HTERT RPE-1 (cell line): ENCODE data around the gene TRIM2.

Source experiments
- in situ Hi-C: fragments of 300-500 bp; cut with MboI; formaldehyde crosslinking; loops from 4 replicates; pipeline ENCODE4 v1.14.3; 2020; ENCODE audit warnings: low sequenced_read_pairs

TRIM2 gene

DNA sequence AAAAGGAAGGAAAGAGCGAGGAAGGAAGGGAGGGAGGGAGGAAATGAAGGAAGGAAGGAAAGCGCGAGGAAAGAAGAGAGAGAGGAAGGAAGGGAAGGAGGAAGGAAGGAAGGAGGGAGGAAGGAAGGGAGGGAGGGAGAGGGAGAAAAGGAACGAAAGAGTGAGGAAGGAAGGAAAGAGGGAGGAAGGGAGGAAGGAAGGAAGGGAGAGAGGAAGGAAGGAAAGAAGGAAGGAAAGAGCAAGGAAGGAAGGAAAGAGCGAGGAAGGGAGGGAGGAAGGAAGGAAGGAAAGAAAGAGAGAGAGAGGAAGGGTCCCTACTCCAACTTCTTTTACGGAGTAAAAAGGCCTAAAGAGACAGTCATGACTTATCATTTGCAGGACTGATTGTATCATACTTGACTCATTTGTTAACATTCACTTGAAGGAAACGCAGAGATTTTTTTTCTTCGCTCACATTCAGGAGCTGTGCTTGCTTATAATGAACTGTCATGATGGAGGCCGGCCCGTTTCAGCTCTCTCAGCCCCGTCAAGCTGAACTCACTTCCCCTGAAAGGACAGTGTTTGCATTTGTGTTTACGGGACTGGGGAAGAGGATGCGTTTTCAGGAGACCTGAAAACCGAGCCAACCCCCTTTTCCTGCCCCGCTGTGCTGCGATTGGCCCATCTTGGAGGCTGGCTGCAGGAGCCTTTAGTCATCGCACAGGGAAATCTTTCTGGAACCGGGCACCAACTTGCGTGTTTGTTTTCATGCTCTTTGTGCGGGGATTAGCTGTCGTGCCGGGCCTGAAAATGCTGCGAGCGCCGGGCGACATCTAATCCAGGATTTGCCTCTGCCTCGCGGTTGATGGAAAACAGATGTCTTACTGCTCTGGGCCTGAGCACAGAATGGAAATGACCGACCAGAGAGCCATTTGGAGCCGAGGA, 17.8 kb downstream of the TRIM2 start:
- in situ Hi-C loops = no loop called here

DNA sequence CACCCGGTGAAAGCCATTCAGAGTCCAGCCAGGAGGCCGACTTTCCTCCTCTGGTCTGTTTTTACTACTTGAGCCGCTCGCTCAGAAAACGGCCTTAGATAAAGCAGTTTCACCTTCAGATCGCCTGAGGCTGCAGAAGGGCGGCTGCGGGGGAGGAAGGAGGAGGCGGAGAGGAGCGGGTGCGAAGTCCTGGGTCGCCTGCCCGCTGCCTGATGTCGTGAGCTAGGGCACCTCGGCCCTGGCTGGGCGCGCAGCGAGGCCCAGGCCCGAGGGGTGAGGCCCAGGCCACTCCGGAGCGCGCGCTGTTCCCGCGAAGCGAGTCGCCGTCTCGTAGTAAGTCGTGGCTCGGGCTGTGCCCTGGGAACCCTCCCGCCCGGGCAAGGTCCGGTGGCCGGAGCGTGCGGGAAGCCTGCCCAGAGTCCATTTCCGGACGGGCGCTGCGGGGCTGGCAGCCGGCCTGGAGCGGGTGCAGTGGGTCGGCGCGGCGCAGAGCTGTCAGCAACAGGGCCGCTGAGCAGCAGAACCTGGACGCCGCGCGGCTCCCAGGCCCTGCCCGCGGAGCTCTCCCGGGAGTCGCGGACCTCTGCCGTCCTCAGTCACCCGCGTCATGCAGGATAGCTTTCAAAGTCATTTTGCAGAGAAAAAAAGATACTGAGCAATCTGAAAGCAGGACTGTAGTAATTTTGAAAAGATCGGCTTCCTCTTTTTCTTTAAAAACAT, 18.6 kb downstream of the TRIM2 start:
- in situ Hi-C loops = no loop called here

DNA sequence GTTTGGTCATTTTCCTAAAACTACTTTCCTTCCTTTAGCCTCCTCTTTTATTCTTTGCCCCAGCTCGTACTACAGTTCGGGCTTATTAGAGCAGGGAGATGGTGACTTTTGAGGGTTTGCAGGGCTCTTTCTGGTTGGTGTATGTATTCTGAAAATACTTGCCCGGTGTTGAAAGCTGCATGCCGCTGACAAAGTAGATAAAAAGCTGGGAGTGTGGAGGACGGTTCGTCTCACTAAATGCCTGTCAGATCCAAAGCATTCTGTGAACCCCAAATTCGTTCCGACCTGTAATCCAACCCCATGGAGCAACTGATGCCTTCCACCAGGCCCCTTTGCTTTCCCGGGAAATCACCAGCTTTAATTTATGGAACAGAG, 19.2 kb downstream of the TRIM2 start:
- in situ Hi-C loops = no loop called here

DNA sequence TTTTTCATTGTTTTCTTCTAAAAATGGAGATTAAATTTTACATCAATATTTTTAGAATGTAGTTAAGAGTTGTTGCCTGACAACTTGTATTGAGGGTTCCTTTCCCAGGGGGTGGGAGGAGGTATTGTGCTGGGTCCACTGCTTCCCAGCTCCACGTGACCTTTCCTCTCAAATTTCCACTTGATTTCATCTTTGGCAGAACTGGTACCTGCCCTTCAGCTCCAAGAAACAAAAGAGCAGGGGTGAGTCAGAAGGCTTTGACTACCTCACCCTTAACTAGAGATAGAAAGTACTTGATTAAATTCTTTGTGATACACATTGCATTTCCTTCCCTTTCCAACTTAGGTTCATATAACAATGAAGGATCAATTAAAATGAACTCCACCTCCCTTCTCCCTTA, 19.7 kb downstream of the TRIM2 start:
- in situ Hi-C loops = no loop called here

DNA sequence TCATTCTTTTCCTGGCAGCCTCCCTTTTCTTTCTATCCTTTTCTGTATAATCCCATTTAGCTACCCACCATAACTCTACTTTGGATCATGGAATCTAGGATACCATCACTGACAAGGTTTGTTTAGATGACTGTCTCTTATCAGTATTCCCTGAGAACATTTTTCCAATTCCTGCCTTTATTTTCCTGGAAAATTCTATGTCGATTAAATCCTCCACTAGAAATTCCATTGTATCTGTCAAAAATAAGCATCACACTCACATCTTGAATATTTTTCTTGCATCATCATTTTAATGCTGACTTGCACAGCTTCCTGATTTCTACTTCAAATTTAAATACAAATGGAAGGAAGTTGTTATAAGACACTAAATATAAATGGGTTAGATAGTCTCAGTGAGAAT, 20.2 kb downstream of the TRIM2 start:
- in situ Hi-C loops = no loop called here

DNA sequence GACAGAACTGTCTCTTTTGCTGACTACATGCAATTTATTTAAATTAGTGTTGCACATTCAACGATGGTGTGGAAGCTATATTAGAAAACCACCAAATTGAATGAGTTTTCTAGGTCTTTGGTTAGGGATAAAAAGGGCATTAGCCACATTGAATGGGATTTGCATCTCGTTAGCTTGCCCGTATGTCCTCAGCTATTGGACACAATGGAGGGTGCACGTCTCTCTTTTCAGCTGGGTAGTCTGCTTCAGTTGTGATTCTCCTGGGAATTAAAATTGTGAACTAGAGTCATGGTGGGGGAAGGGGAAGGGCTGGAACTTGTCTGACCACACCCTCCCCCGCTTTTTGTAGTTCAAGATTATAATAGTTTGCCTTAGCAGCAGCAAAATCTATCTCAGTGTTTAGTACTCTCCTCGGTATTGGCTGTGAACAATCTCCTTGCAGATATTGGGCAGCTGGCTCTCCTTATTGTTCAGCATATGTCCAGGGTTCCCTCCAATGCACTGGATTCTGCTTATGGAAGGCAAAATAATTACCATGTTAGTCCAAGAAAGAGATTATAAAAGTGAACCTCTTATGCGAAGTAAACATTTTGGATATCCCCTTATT, 23.3 kb downstream of the TRIM2 start:
- in situ Hi-C loops = no loop called here

DNA sequence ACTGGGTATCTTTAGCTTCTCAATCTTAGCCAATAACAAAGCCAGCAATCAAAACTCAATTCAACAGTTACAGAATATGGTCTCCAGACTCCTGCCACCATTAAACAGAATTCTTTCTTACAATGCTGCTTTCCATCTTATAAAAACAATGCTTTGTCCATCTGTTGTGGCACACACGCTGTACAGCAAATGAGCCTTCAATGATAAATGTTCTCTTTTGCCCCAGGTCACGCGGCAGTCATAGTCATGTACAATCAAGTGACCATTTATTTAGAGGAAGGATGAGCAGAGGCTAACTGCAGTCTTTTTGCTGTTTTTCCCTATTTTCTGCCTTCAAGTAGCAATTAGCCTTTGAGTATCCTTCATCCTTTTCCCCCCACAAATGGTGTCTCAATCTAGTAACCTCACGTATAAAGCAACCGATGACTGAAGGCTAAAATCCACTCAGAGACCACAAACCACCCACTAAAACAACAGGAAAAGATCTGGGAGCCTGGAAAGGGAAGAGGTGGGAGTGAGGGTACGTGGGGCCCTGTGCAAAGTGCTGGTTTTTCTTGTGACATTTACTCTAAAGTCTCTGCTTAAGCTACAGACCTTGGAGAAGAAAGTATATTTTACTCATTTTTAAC, 24.4 kb downstream of the TRIM2 start:
- in situ Hi-C loops = no loop called here

DNA sequence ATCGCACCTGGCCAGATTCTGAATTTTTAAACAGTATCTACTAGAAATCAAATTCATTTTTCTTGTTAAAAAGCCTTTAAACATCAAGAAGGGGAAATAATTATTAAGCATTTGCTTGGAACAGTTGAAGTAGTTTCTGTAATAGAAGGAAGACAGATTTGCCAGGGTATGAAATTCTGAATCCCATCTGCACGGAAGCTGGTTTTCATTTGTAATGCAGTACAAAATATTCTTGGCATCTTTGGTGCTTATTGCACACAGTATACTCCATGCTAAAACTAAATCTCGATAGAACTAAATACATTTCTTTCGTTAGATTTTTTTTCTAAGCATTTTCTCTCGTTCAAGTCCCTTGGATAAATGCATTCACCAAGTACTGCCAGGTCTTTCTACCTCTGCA, 25.3 kb downstream of the TRIM2 start:
- in situ Hi-C loops = no loop called here

DNA sequence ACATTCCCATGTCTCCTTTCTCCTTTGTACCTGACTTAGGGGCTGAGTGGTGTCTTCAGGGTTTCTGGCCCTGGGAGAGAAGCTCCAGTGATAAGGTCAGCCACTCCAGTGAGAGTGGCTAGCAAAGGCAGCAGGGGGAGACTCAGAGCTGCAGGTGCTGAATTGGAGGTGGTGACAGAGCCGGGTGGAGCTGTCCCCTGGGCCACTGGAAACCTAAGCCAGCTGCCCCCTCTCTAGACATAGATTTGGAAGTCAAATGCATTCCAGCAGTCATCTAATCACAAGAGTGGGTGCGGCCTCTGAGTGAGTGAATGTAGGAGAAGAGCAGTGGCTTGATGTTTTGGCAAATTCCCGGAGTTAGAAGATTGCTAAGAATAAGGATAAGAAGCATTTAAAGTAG, 28.5 kb downstream of the TRIM2 start:
- in situ Hi-C loops = no loop called here

DNA sequence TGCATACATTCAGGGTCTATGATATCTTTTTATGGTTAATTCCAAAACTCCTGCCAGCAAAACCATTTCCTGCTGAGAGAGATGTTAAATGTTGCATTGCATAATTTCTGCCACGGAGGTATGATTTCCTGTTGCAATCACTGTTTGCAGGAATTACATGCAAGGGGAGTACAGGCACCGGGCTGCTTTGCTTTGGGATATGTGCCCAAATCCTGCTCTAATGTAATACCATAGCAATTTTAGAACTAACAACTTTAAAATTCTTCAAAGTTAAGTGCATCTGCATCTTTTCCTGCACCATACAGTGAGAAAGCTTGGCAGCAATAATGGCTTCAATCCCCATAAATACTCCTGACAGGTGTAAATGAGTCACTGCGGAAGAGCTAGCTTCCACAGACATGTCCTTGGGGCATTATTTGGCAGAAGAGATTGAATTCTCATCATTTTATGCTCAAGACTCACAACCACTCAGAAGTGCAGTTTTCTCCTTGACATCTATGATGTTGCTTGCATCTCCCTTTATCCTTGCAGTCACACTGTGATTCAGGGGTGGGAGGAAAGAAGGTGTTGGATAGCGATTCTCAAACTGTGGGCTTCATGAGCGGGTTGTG, 29.6 kb downstream of the TRIM2 start:
- in situ Hi-C loops = no loop called here

DNA sequence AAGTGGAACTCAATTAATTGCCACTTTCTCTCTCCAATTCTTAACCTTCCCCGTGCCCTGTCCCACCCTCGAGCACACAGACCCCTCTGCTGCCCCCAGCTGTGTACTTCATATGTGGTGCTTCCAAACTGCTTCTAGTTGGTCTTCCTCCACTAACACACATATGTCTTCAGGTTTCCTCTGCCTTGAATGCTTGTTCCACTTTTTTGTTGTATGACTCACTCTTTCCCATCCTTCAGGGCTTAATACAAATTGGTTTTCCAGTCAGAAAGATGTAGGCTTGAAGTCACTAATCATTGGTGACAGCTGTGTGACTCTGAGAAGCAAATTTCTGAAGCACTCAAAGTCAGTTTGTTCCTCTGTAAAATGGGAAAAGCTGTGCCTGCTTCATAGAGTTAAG, 30.6 kb downstream of the TRIM2 start:
- in situ Hi-C loops = no loop called here

DNA sequence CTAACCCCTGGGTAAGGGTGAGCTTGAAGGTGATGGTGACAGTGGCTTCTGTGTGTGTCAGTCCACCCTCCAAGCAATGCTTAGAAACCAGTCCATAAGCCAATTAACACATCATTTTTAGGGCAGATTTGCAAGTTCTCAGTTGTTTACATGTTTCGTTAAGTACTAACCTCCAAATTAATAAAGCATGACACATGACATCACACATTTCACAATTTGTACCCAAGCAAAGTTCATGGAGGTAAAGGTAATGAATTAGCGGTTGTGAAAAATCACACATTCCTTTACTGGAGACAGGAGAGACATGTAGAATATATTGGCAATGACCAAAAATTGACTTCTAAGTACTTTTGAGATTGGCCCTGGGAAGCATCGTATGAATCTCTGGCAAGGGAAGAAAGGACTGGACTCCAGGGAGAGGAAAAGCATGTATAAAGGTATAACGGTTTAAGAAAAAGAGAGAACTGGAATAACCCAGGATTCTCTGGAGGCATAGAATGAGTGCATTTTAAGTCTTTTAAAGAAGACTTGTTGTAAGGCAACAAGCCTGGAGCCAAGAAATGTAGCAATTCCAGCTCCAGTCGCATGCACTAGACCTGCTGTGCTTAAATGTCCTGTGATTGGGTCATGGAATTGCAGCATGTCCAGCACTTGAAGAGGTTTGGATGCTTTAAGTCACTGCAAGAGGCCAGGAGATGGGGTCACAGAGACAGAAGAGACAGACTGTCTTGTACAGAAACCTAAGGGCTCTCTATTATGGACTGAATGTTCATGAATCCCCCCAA, 34.1 kb downstream of the TRIM2 start:
- in situ Hi-C loops = no loop called here

DNA sequence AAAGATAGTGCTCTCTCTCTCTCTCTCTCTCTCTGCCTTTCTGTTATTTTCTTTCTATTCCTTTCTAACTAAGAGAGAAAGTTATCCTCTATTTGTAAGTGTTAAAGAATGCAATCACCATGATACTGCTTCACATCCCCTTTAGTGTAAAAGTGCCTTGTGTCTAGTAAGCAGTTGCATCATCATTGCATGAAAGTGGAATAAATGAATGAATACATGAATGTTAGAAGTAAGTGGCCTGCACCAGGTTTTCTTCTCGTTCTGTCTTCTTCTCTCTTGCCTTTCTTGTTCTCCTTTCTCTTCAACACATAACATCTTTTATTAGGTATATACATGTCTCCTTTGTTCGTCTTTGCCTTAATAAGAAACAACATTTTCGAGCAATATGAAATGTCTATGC, 35.2 kb downstream of the TRIM2 start:
- in situ Hi-C loops = no loop called here

DNA sequence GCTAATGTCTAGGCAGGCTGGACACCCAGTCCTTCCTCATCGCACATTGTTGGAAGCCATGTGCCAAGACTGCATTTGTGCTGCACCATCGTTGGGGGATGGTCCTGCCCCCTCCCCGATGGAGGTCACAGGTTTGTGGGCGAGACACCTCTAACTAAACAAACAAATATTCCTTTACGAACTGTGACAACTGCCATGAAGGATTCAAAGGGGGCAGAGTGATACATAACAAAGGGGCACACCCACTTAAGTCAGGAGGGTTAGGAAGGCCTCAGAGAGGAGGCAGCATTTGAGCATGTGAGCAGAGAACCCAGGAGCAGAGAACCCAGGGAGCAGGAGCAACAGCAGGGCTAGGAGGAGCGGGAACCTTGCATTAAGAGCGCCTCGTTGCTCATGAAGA, 37.1 kb downstream of the TRIM2 start:
- in situ Hi-C loops = no loop called here

DNA sequence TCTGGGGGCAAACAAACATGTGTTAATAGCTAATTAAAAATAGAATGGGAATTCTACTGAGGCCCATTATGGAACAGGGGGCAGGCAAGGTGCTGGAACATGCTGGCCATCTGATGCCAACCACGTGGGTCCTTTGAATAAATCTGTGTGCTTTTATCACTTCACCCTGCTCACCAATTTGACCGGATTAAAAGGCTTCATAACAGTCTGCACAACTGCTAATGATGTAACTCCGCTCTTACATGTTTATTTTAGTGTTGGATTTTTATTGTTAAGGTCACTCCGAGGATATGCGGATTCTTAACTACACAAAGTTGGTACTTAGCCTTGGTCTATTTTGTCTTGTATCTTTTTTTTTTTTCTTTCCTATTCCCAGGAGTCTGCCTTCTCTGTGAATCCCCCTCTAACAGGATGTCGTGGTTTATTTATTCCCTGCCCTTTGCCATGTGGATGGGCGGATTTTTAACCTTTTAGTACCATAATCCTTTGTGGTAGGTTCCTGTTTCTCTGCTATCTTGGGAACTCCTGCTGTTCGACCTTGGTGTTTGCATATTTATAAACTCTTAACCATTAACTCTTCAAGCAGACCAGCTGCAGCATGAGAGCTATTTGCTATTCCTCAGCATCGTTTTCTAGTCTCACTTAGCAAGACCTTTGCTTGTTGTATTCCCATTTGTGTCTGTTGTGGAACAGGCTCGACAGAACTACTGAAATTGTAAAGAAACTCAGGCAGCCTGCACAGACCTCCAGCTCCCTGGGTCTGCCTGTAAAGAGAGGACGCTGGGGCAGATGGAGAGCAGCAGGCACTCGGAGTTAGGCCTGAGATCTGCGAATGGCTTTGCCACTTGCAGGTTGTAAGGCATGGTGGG, 38.0 kb downstream of the TRIM2 start:
- in situ Hi-C loops = no loop called here

DNA sequence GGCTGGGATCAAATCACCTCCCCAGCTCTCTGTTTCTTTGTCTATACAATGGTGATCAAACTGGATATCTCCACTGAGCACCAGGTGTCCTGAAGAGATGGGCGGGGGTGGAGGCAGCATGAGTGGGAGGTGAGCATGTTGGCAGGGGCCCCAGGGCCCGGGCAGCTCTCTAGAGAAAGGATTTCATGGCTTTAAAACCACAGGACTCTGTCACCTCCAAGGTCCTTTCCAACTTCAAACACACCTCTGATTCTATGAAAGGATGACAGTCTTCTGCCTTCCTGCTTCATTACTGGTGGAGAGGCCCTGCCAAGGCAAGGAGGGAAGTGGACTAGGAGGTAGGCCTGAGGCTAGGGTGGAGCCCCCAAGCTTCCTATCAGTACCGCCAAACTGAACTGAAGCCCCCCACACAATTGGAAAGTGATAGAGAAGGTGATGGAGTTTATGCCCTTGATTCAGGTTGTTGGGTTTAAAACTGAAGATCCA, 38.6 kb downstream of the TRIM2 start:
- in situ Hi-C loops = no loop called here

DNA sequence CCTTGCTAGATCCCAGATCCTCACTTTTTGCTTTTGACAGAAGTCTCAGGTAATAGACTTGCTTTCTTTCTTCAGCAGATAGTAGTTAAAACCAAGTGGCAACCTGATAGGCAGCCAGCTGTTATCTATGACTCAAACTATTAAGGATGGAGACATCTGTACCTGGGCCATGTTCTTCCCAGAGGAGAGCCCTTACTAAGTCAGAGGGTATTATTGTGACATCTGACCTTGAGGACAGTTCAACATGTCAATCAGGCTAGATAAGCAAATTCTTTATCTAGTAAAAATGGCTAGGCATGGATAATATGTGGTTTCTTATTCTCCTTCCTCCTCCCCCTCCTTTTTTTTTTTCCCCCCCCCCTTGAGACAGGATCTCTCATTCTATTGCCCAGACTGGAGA, 39.2 kb downstream of the TRIM2 start:
- in situ Hi-C loops = no loop called here

DNA sequence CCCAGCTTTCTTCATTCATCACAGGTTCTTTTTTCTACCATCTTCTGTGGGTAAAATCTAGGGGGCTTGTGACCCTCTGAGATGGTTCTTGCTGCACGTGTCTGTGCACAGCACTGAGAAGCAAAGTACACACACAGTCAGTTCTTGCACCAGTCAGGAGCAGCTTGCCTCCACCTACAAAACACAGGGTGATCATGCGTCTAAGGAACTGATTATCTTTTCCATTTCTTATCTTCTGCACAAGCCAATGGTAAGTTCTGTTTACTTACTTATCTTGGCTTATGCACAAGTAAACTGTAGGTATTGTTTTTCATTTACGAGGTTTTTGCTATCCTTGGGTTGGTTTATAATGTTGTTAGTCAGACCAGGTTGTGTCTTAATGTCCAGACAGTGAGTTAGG, 40.7 kb downstream of the TRIM2 start:
- in situ Hi-C loops = no loop called here

DNA sequence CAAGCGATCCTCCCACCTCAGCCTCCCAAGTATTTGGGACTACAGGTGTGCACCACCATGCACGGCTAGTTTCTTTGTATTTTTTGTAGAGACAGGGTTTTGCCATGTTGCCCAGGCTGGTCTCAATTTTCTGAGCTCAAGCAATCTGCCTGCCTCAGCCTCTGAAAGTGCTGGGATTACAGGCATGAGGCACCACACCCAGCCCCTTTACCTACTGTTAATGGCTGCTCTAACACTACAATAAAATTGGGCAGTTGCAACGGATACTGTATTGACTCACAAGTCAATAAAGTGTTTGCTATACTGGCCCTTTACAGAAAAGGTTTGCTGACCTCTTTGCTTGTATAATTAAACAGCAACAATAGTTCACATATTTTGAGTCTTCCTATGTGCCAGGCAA, 41.5 kb downstream of the TRIM2 start:
- in situ Hi-C loops = no loop called here
